Heart right ventricle (tissue), 12 donors: Measurements from ENCODE around the gene ZNF420. TPM values are rescaled to one million over a fixed set of nuclear protein-coding genes. Genes with fewer than 3 reads are reported as not detected.

Source experiments
- polyA plus RNA-seq, 2 donors: library from polyadenylated mRNA; stranded (reverse); fragments of 200-250 nt; gene quantifications; one replicate each; pipeline ENCODE4 v1.2.3, GENCODE V29; 2013
- total RNA-seq, 10 donors: library from RNA; stranded (reverse); fragmentation: NEBNext Ultra II Directional in 3 of 10; extraction: Animal tissue kit (Norgen Biotek cat#: 25700) in 3 of 10; gene quantifications; one replicate each; pipeline versions ENCODE4 v1.2.1 to v1.2.4, GENCODE V29; 2021 to 2023
- donor health status: ischemic (EF 13 %, LVEDD 7.1; RV severe dilation, severe dysfunction).
- donor health status: healthy with polysubstance abuse.
- donor health status: DM: no; HTN: yes; CAD: no.
- donor health status: DM: no; HTN: no; CAD: no.
- donor health status: ischemic (EF 25% LVEDD 6.9; RV normal size, moderate dysfunction).
- donor health status: ischemic (EF 25% LVEDD 5.7; RV mildly dilated, moderate dysfunction).
- donor health status: healthy.
- donor health status: nonischemic (EF 11% LVEDD 7.7; RV severe dilation, severe dysfunction).
- donor health status: DM: yes; HTN: yes; CAD: no.
- donor health status: PGD.
- donor health status: ischemic (EF 29% LVEDD 5.4; RV normal size, mild dysfunction).
- donor health status: nonischemic (EF 23%, LVEDD 6.1; RV moderate dilation, normal function).

The ZNF420 gene
- total and polyA plus RNA-seq, 12 donors = 2.7 to 12.5 (median 8.2) TPM

Other genes starting within 250 kb of the ZNF420 start
- 10 to 100 TPM in 3 of 10 donors, 1 to 10 TPM in 7; 4.5 to 11.8 (median 8.7) TPM for gene ZNF790, start 240.0 kb upstream of the ZNF420 start, total RNA-seq
- 1 to 10 TPM; 2.3 to 3.2 TPM for gene ZNF790, start 240.0 kb upstream of the ZNF420 start, polyA plus RNA-seq
- 1 to 10 TPM; 2.2 to 4.5 (median 3.0) TPM for gene ZNF345, start 227.6 kb upstream of the ZNF420 start, total RNA-seq
- gene ZNF345, start 227.6 kb upstream of the ZNF420 start, polyA plus RNA-seq = 1 to 10 TPM; 1.4 to 3.7 TPM
- gene ZNF829, start 162.1 kb upstream of the ZNF420 start, total RNA-seq = 1 to 10 TPM; 1.4 to 4.1 (median 2.8) TPM
- gene ZNF829, start 162.1 kb upstream of the ZNF420 start, polyA plus RNA-seq = 1 to 10 TPM in 1 of 2 donors, under 1 TPM in 1; 0.78 to 1.0 TPM
- gene ZNF568, start 162.1 kb upstream of the ZNF420 start, total RNA-seq = 10 to 100 TPM in 3 of 10 donors, 1 to 10 TPM in 7; 6.9 to 11.5 (median 9.1) TPM
- gene ZNF568, start 162.1 kb upstream of the ZNF420 start, polyA plus RNA-seq = 1 to 10 TPM; 2.7 to 4.3 TPM
- 10 to 100 TPM in 8 of 10 donors, 1 to 10 TPM in 2; 7.1 to 17.0 (median 13.0) TPM for gene ZNF585A, start 94.3 kb downstream of the ZNF420 start, total RNA-seq
- 10 to 100 TPM; 12.3 to 12.4 TPM for gene ZNF585A, start 94.3 kb downstream of the ZNF420 start, polyA plus RNA-seq
- 10 to 100 TPM in 9 of 10 donors, 1 to 10 TPM in 1; 9.3 to 16.3 (median 14.1) TPM for gene ZNF585B, start 132.1 kb downstream of the ZNF420 start, total RNA-seq
- gene ZNF585B, start 132.1 kb downstream of the ZNF420 start, polyA plus RNA-seq = 1 to 10 TPM; 4.3 to 8.2 TPM
- 10 to 100 TPM in 3 of 10 donors, 1 to 10 TPM in 7; 8.1 to 12.7 (median 9.1) TPM for gene ZNF383, start 139.8 kb downstream of the ZNF420 start, total RNA-seq
- gene ZNF383, start 139.8 kb downstream of the ZNF420 start, polyA plus RNA-seq = 1 to 10 TPM; 2.7 to 7.1 TPM